NCI-H2029 treated with DMSO at 0.1 percent for 48 hours (cell line): ENCODE measurements around the gene CTDNEP1.

ENCODE experiments used
- DNase-seq: peaks from one replicate; lab custom pipeline; 2025; lab: John Stamatoyannopoulos, UW

Gene CTDNEP1

GRCh38 chr17:7280519-7281073 is 29.1 kb upstream of the CTDNEP1 start:
- peak; percentile 54 for DNase-seq

GRCh38 chr17:7279448-7279847 is 27.9 kb upstream of the CTDNEP1 start:
- DNase-seq: no peak

- DNase-seq: no peak
Observed at GRCh38 chr17:7266784-7267183, 15.2 kb upstream of the CTDNEP1 start.

- DNase-seq: no peak
Observed at GRCh38 chr17:7263801-7264078, 12.2 kb upstream of the CTDNEP1 start.

GRCh38 chr17:7262935-7263800 is 11.6 kb upstream of the CTDNEP1 start:
- no peak for DNase-seq

- peak; percentile 31 for DNase-seq
Observed at GRCh38 chr17:7262192-7262934, 10.8 kb upstream of the CTDNEP1 start, which contains the start of gene CLDN7. TSS of gene CLDN7 (minus strand) at chr17:7262478. CDS start at chr17:7262043, 435 bp downstream.

- no peak for DNase-seq
Observed at GRCh38 chr17:7261379-7262191, 10.1 kb upstream of the CTDNEP1 start.

GRCh38 chr17:7260651-7261378 is 9.3 kb upstream of the CTDNEP1 start:
- no peak for DNase-seq

GRCh38 chr17:7260151-7260550 is 8.6 kb upstream of the CTDNEP1 start:
- DNase-seq: no peak

- DNase-seq: no peak
Observed at GRCh38 chr17:7259555-7259889, 8.0 kb upstream of the CTDNEP1 start.

GRCh38 chr17:7258731-7259554 is 7.4 kb upstream of the CTDNEP1 start:
- no peak for DNase-seq

- DNase-seq: no peak
Observed at GRCh38 chr17:7256766-7257456, 5.4 kb upstream of the CTDNEP1 start.

- no peak for DNase-seq
Observed at GRCh38 chr17:7254511-7254910, 3.0 kb upstream of the CTDNEP1 start.

- DNase-seq: no peak
Observed at GRCh38 chr17:7253082-7253481, 1.5 kb upstream of the CTDNEP1 start.

GRCh38 chr17:7252176-7253043 is 876 bp upstream of the CTDNEP1 start, which contains the start of gene ELP5:
TSS of gene ELP5 (plus strand) at chr17:7252215. CDS start at chr17:7252551, 336 bp downstream.
- DNase-seq: peak; percentile 50

GRCh38 chr17:7250695-7251627 is 573 bp downstream of the CTDNEP1 start:
- DNase-seq: no peak

- DNase-seq: no peak
Observed at GRCh38 chr17:7249830-7250229, 1.7 kb downstream of the CTDNEP1 start.

- DNase-seq: no peak
Observed at GRCh38 chr17:7249214-7249613, 2.3 kb downstream of the CTDNEP1 start.
